Endothelial cell of umbilical vein (primary cell): Measurements from ENCODE around the gene PLXNA1. TPM values are rescaled to one million over a fixed set of nuclear protein-coding genes. Genes with fewer than 3 reads are reported as not detected.

Experiments
- BruUV-seq: library from RNA; stranded (reverse); fragments of 400-500 nt; replicated peaks from 2 replicates; lab custom pipeline; 2021; lab: Mats Ljungman, UMichigan
- CTCF ChIA-PET: fragments of 300-600, 350-600 bp; sonication (Branson Sonifier 250); formaldehyde crosslinking; loops from one replicate; lab custom pipeline; 2021; ENCODE audit warnings: antibody characterized with exemption, inconsistent platforms; lab: Charles Lee
- POLR2A ChIA-PET: fragments of 300-600, 350-600 bp; sonication (Branson Sonifier 250); formaldehyde crosslinking; loops from one replicate; lab custom pipeline; 2021; ENCODE audit warnings: antibody characterized with exemption, inconsistent platforms; lab: Charles Lee
- DNase-seq: peaks from one replicate; pipeline ENCODE4 v3.0.0-alpha.2; 2011; ENCODE audit warnings: low read depth, low spot score
- FAIRE-seq: peaks from 2 replicates; lab custom pipeline; 2011; peaks lifted over from hg19 to GRCh38; lab: Jason Lieb, UNC
- H2AFZ ChIP-seq: 2 replicates; pipeline ENCODE4 v1.6.0; 2012; ENCODE audit warnings: low read depth, low read length, control low read depth, inconsistent platforms
- H3K27ac ChIP-seq: 2 replicates; pipeline ENCODE4 v1.5.1; 2011; ENCODE audit warnings: low read depth, mild to moderate bottlenecking, control low read depth, low read length, moderate library complexity; ENCODE audit not compliant: insufficient read depth
- H3K27me3 ChIP-seq, 2 experiments: 2 replicates each; pipeline versions ENCODE4 v1.6.0 to v1.6.1; 2011; ENCODE audit warnings: low read length in 2 of 2, mixed read lengths in 1 of 2; ENCODE audit not compliant: control insufficient read depth in 2 of 2, insufficient read depth in 2 of 2
- H3K36me3 ChIP-seq, 2 experiments: 2 replicates in 1 of 2; 3 replicates in 1 of 2; pipeline ENCODE4 v1.5.1; 2011; ENCODE audit warnings: low read length in 2 of 2, mild to moderate bottlenecking in 1 of 2, moderate library complexity in 1 of 2; ENCODE audit not compliant: control insufficient read depth in 2 of 2, insufficient read depth in 2 of 2; ENCODE audit errors: extremely low read depth in 1 of 2
- H3K4me1 ChIP-seq: 3 replicates; pipeline ENCODE4 v1.5.1; 2011; ENCODE audit warnings: mild to moderate bottlenecking, low read length; ENCODE audit not compliant: control insufficient read depth, insufficient read depth; ENCODE audit errors: extremely low read depth
- H3K4me2 ChIP-seq: 2 replicates; pipeline ENCODE4 v1.6.1; 2011; ENCODE audit warnings: low read length, control low read depth, mixed read lengths; ENCODE audit not compliant: insufficient read depth
- H3K4me3 ChIP-seq, 3 experiments: fragments of 200-600 bp in 1 of 3; sonication (generic), shearing (Covaris generic) in 1 of 3; replicated peaks in 1 of 3; 2 replicates each; pipeline ENCODE4 v1.5.1; 2011 to 2016; ENCODE audit warnings: control low read depth in 3 of 3, low read length in 3 of 3, mild to moderate bottlenecking in 2 of 3, inconsistent platforms in 1 of 3, low read depth in 1 of 3, moderate library complexity in 1 of 3; ENCODE audit not compliant: insufficient read depth in 1 of 3
- H3K79me2 ChIP-seq: 2 replicates; pipeline ENCODE4 v1.6.0; 2012; ENCODE audit warnings: low read length, inconsistent platforms; ENCODE audit not compliant: control insufficient read depth, insufficient read depth
- H3K9ac ChIP-seq: replicated peaks from 2 replicates; pipeline ENCODE3; 2011; ENCODE audit warnings: low read length, control low read depth; ENCODE audit not compliant: insufficient read depth; ENCODE audit errors: extremely low read depth
- H3K9me1 ChIP-seq: replicated peaks from 3 replicates; pipeline ENCODE4 v1.6.0; 2011; ENCODE audit warnings: mild to moderate bottlenecking, low read length; ENCODE audit not compliant: control insufficient read depth, insufficient read depth; ENCODE audit errors: extremely low read depth
- H3K9me3 ChIP-seq: replicated peaks from 2 replicates; pipeline ENCODE4 v1.5.1; 2012; ENCODE audit warnings: low read length, inconsistent platforms; ENCODE audit not compliant: control insufficient read depth, insufficient read depth
- H4K20me1 ChIP-seq: replicated peaks from 2 replicates; pipeline ENCODE3; 2011; ENCODE audit warnings: mild to moderate bottlenecking, low read length; ENCODE audit not compliant: control insufficient read depth, insufficient read depth; ENCODE audit errors: extremely low read depth
- EZH2 ChIP-seq: IDR thresholded peaks from 2 replicates; pipeline ENCODE4 v1.6.1; 2012; ENCODE audit warnings: borderline replicate concordance, low read depth, mild to moderate bottlenecking, moderate library complexity, low read length, inconsistent platforms; ENCODE audit not compliant: severe bottlenecking
- FOS ChIP-seq: IDR thresholded peaks from 2 replicates; pipeline ENCODE4 v1.6.1; 2011; ENCODE audit warnings: mild to moderate bottlenecking, low read length, moderate library complexity, borderline replicate concordance; ENCODE audit not compliant: insufficient read depth
- GATA2 ChIP-seq: IDR thresholded peaks from 2 replicates; pipeline ENCODE4 v1.7.0; 2011; ENCODE audit warnings: low read depth, mild to moderate bottlenecking, moderate library complexity, mixed read lengths, low read length; ENCODE audit not compliant: insufficient read length, insufficient read depth
- JUN ChIP-seq: IDR thresholded peaks from 2 replicates; pipeline ENCODE4 v1.6.1; 2011; ENCODE audit warnings: borderline replicate concordance, low read depth; ENCODE audit not compliant: insufficient read length, insufficient read depth
- MYC ChIP-seq: IDR thresholded peaks from one replicate; pipeline ENCODE4 v1.6.1; 2011; ENCODE audit warnings: mild to moderate bottlenecking, low read depth, low read length
- POLR2A ChIP-seq: IDR thresholded peaks from 2 replicates; pipeline ENCODE4 v1.6.1; 2012; ENCODE audit warnings: low read depth, mild to moderate bottlenecking, control low read depth, low read length
- POLR2AphosphoS5 ChIP-seq: IDR thresholded peaks from 2 replicates; pipeline ENCODE4 v1.6.1; 2012; ENCODE audit warnings: low read depth, mild to moderate bottlenecking, control low read depth, low read length, moderate library complexity; ENCODE audit not compliant: insufficient read depth
- dilution Hi-C: fragments of 300-500 bp; cut with MboI; formaldehyde crosslinking; loops from one replicate; pipeline ENCODE4 v1.15.0; 2019; ENCODE audit warnings: low sequenced_read_pairs; ENCODE audit not compliant: extremely low pct_ligation_motif_present
- intact Hi-C: fragments of 100-400 bp; cut with micrococcal nuclease; formaldehyde crosslinking; loops from one replicate; pipeline ENCODE4 v1.10.0; 2022
- polyA plus RNA-seq, 4 experiments: library from polyadenylated mRNA; depleted of rRNA in 3 of 4; stranded (reverse) in 3 of 4; unstranded in 1 of 4; fragments of >200 nt; gene quantifications; 2 replicates each; pipeline versions ENCODE4 v1.2.1 to v1.2.3, GENCODE V29; 2011 to 2012; ENCODE audit warnings: missing spikeins in 1 of 4
- total RNA-seq: library from RNA; stranded (reverse); gene quantifications from 2 replicates; pipeline ENCODE4 v1.2.3, GENCODE V29; 2021
- TF ChIP-seq, protein P1 (sequence below), 2 donors: IDR thresholded peaks; 1 replicate in 1 of 2; 2 replicates in 1 of 2; pipeline ENCODE4 v1.5.1; 2011; ENCODE audit warnings: low read length in 2 of 2, mild to moderate bottlenecking in 2 of 2, moderate library complexity in 2 of 2, control low read depth in 1 of 2, inconsistent platforms in 1 of 2, low read depth in 1 of 2; ENCODE audit not compliant: insufficient read depth in 1 of 2; ENCODE audit errors: extremely low read depth in 1 of 2

Gene PLXNA1
- total and polyA plus RNA-seq, 2 donors (not counting 3 experiments of a cell fraction or from before 2014, with no cell fraction given) = 14.1 to 18.4 TPM

DNA sequence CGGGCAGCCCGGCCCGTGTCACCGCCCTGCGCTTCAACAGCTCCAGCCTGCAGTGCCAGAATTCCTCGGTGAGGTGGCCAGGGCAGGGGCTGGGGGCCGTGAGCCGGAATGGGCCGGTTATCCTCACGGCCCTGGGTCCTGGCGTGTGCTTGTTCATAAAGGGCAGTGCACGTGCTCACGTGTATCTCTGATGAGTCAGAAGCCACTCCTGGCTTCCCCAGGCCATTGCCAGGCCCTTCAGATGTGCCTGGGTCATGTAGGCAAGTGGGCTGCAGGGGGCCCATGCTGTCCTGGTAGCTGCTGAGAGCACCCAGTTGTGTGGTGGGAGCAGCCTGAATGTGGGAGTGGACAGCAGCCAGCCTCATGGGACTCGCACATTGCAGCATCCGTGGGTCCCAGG, 29.2 kb downstream of the PLXNA1 start:
- no TSS peak for BruUV-seq
- Histone ChIP-seq H3K27ac (no peak overlapping the region), H3K9ac (no peak overlapping the region), H3K36me3 (no peaks in the 10 kb centered on the region), H3K79me2 (no peaks in the 10 kb centered on the region), H3K9me3 (no peaks in the 10 kb centered on the region), H2AFZ (no peak overlapping the region), H3K4me2 (no peak overlapping the region), H3K27me3 (no peaks in the 10 kb centered on the region), H4K20me1 (no peaks in the 10 kb centered on the region), H3K9me1 (no peaks in the 10 kb centered on the region), H3K4me3 (no peak overlapping the region), H3K4me1 (no peaks in the 10 kb centered on the region)
- FAIRE-seq (no peak), DNase-seq (no peak)
- dilution Hi-C loops = no loop called here
- CTCF ChIA-PET = no interaction called here
- POLR2A ChIA-PET = no interaction called here
- intact Hi-C loops = no loop called here
- TF ChIP-seq POLR2A (no peak), JUN (no peak), FOS (no peak), POLR2AphosphoS5 (no peak), EZH2 (no peak), GATA2 (no peak), MYC (no peak)
- TF ChIP-seq, protein P1, sequence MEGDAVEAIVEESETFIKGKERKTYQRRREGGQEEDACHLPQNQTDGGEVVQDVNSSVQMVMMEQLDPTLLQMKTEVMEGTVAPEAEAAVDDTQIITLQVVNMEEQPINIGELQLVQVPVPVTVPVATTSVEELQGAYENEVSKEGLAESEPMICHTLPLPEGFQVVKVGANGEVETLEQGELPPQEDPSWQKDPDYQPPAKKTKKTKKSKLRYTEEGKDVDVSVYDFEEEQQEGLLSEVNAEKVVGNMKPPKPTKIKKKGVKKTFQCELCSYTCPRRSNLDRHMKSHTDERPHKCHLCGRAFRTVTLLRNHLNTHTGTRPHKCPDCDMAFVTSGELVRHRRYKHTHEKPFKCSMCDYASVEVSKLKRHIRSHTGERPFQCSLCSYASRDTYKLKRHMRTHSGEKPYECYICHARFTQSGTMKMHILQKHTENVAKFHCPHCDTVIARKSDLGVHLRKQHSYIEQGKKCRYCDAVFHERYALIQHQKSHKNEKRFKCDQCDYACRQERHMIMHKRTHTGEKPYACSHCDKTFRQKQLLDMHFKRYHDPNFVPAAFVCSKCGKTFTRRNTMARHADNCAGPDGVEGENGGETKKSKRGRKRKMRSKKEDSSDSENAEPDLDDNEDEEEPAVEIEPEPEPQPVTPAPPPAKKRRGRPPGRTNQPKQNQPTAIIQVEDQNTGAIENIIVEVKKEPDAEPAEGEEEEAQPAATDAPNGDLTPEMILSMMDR (IDR thresholded peaks at IDR 0.05; ENCODE audit: extremely low read depth in 1 of 2, insufficient read depth in 1 of 2, low read depth in 1 of 2, low read length in 2 of 2) = no peak
